ENCODE data around the gene KCNT2.
"Not testable (repeated sequence)": the region's sequence is repeated elsewhere in the genome, so short reads cannot be mapped to it uniquely, and the experiment has no call there.

Gene KCNT2

GRCh38 chr1:196590959-196591358, 17.3 kb downstream of the KCNT2 start:
- no peak for DNase-seq (ENCODE audit: low spot score)

DNA sequence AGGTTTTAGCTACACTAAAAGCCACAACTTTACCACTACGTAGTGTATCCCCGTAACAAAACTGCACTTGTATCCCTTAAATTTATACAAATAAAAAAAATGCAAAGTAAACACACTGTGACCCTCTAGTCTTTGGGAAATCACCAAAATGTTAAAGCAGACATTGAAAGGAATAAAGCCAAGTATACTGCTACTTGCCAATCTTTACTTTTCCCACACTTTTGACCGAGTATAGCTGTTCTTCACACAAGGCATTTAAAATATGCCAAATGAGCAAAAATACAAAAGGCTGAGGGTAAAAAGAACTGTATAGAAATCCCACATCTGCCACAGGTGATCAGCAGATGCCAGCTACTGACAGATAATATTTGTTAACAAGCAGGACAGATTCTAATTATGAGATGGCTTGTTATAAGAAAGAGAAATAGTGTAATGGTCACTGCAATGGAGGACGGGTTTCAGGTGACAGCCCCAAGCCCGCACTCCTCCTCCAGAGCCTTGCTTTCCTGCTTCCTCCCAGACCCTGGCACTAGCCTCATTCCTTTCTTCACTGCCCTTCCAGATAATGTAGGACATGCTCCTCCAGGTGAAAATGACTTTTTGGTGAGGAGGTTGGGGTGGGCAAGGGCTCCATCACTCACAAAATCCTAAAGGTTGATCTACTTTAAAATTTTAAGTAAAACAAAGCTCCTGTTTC, 18.1 kb downstream of the KCNT2 start:
- no peak for DNase-seq (ENCODE audit: low spot score)

- DNase-seq (ENCODE audit: low spot score), result no peak
Observed at GRCh38 chr1:196584696-196585095, 23.5 kb downstream of the KCNT2 start.

GRCh38 chr1:196577386-196577785, 30.9 kb downstream of the KCNT2 start:
- DNase-seq (ENCODE audit: low spot score), result no peak

GRCh38 chr1:196573226-196573625, 35.0 kb downstream of the KCNT2 start:
- DNase-seq (ENCODE audit: low spot score), result no peak

GRCh38 chr1:196567238-196567637, 41.0 kb downstream of the KCNT2 start:
- no peak for DNase-seq (ENCODE audit: low spot score)

GRCh38 chr1:196563768-196564167, 44.5 kb downstream of the KCNT2 start:
- no peak for DNase-seq (ENCODE audit: low spot score)

- DNase-seq (ENCODE audit: low spot score), result no peak
Observed at GRCh38 chr1:196559314-196559713, 48.9 kb downstream of the KCNT2 start.

GRCh38 chr1:196558411-196558810, 49.8 kb downstream of the KCNT2 start:
- DNase-seq (ENCODE audit: low spot score), result no peak

- no peak for DNase-seq (ENCODE audit: low spot score)
Observed at GRCh38 chr1:196557797-196558196, 50.4 kb downstream of the KCNT2 start.

GRCh38 chr1:196550731-196551130, 57.5 kb downstream of the KCNT2 start:
- no peak for DNase-seq (ENCODE audit: low spot score)

GRCh38 chr1:196546272-196547111, 61.7 kb downstream of the KCNT2 start:
- DNase-seq (ENCODE audit: low spot score), result no peak

- DNase-seq (ENCODE audit: low spot score), result no peak
Observed at GRCh38 chr1:196545222-196545621, 63.0 kb downstream of the KCNT2 start.

- DNase-seq (ENCODE audit: low spot score), result no peak
Observed at GRCh38 chr1:196544617-196545016, 63.6 kb downstream of the KCNT2 start.

DNA sequence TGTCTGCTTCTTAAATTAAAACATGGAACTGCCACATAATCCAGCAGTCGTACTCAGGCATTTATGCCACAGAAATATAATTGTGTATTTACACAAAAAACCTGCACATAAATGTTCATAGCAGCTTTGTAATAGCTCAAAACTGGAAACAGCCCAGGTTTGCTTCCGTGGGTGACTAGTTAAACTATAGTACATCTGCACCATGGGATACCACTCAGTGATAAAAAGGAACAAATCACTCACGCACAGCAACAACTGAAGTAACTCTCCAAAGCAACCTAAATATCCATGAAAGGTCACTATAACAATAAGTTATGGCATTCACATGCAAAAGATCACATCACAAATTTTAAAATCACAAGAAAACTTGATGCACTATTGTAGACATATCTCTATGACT, 64.4 kb downstream of the KCNT2 start:
- DNase-seq (ENCODE audit: low spot score), result no peak

DNA sequence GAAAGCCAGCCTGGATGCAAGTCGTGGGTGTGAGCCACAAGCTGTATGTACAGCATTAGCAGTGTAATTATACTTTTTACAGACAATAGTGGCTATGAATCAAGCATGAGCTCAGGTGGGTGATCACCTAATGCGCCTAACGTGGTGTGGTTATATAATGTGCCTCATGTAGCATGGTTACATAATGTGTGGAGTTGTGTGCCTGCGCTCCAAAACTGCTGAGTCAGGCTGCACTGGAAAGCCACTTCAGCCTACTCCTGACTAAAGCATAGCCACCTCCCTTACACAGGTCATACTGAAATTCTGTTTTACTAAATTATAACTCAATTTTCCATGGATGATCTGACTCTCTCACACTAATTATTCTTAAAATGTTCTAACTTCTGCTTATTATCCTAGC, 69.8 kb downstream of the KCNT2 start:
- no peak for DNase-seq (ENCODE audit: low spot score)

GRCh38 chr1:196535727-196536126, 72.5 kb downstream of the KCNT2 start:
- DNase-seq (ENCODE audit: low spot score), result no peak

GRCh38 chr1:196531737-196532524, 76.3 kb downstream of the KCNT2 start:
- DNase-seq (ENCODE audit: low spot score), result no peak

DNA sequence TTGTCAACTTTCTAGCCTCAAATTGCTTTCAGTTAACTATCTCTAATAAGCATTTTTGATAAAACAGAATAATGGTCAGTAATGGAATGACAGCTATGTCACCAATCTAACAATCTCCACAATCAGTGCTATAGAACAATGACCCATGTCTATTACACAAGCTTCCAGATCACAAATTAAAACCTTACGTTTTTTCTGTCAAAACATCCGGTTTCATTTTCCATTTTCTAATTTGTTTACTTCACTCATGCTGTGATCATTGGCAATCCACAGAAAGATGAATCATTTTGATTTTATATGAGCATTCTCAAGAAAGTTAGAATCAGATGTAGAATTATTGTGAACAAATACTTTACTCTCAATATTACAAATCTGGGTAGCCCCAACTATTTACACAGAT, 80.3 kb downstream of the KCNT2 start:
- no peak for DNase-seq (ENCODE audit: low spot score)

DNA sequence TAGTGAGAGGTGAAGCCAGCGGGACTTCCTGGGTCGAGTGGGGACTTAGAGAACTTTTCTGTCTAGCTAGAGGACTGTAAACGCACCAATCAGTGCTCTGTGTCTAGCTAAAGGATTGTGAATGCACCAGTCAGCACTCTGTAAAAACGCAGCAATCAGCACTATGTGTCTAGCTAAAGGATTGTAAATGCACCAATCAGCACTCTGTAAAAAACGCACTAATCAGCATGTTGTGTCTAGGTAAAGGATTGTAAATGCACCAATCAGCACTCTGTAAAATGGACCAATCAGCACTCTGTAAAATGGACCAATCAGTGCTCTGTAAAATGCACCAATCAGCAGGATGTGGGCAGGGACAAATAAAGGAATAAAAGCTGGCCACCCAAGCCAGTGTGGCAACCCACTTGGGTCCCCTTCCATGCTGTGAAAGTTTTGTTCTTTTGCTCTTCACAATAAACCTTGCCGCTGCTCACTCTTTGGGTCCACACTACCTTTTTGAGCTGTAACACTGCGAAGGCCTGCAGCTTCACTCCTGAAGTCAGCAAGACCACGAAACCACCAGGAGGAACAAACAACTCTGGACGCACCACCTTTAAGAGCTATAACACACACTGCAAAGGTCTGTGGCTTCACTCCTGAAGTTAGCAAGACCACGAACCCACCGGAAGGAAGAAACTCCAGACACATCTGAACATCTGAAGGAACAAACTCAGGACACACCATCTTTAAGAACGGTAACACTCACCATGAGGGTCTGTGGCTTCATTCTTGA, 85.5 kb downstream of the KCNT2 start:
- not testable (repeated sequence) for DNase-seq (ENCODE audit: low spot score)

DNA sequence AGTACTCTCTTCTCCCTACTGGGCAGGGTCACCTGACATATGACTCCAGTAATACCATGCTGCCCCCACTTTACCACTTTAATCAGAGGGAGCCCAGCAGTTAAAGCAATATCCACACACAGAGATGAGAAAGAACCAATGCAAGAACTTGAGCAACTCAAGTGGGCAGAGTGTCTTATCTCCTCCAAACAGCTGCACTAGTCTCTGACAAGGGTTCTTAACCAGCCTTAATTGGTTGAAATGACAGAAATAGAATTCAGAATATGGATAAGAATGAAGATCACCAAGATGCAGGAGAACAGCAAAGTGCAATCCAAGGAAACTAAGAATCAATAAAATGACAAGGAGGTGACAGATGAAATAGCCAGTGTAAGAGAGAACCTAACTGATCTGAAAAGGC, 91.0 kb downstream of the KCNT2 start:
- no peak for DNase-seq (ENCODE audit: low spot score)

GRCh38 chr1:196516373-196516772, 91.9 kb downstream of the KCNT2 start:
- DNase-seq (ENCODE audit: low spot score), result no peak
